Daoy (cell line): ENCODE results near the gene OR52W1. TPM values are rescaled to one million over a fixed set of nuclear protein-coding genes. Genes with fewer than 3 reads are reported as not detected.
"Not testable (repeated sequence)": the region's sequence is repeated elsewhere in the genome, so short reads cannot be mapped to it uniquely, and the experiment has no call there.

Source experiments
- DNase-seq: peaks from one replicate; pipeline ENCODE4 v3.0.0-alpha.2; 2015; ENCODE audit warnings: low read depth
- total RNA-seq: library from RNA; depleted of rRNA; stranded (reverse); fragments of >200 nt; shearing (Covaris generic); gene quantifications from 2 replicates; pipeline ENCODE4 v1.2.3, GENCODE V29; 2014

Gene OR52W1
- total RNA-seq, 1 experiment from 2014 or later, result not detected

GRCh38 chr11:6216501-6216900, 17.5 kb downstream of the OR52W1 start:
- DNase-seq, result no peak

DNA sequence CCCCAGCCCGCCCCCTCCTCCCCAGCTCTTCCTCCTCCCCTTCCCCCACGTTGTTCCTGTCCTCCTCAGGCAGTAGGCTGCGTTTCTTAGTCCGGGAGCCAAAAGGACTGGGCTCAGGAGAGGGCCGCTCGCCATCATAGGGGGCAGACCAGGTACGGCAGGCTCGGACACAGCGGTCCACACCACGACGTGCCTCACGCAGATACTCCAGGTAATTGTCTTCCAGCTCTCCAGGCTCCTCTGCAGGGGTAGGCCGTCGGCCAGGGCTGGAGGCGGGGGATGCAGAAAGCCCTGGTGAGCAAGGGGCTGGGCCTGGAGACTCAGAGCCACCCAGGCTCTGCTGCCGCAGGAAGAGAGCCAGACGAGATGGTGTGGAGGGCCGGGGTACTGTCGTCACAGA, 18.7 kb downstream of the OR52W1 start:
- no peak for DNase-seq

DNA sequence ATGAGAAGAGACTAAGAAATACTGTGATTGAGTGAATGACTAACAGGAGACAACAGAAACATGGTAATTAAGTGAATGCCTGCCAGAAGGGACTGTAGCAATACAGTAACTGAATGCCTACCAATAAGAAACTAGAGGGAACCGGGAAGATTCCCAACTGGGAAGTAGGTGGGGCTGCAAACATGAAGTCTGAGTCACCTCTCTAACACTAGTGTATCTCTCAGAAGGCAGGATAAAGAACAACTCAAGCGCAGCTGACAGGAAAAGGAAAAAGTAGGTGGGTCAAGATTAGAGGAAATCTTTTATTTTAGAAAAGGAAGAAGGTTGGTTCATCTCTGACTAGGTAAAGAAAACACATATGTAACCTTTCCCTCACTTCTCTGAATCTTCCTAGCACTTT, 20.3 kb downstream of the OR52W1 start:
- DNase-seq, result peak; percentile 68

GRCh38 chr11:6223854-6224253, 24.8 kb downstream of the OR52W1 start:
- no peak for DNase-seq

- no peak for DNase-seq
Observed at GRCh38 chr11:6224421-6224820, 25.4 kb downstream of the OR52W1 start.

DNA sequence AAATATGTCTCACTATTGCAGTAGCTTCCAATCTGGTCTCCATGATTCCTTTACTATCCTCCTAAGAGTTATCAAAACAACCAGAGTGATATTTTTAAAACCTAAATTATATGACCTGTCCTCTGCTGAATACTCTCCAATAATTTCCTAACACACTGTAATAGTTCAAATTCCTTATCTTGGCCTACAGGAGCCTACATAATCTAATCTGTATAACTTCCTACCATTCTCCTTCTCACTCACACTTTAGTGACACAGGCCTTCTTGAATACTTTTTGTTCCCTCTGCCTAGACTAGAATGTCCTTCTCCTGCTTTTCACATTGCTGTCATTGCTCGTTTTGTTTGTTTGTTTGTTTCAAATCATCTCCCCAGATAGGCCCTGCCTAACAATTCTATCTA, 26.0 kb downstream of the OR52W1 start:
- no peak for DNase-seq

DNA sequence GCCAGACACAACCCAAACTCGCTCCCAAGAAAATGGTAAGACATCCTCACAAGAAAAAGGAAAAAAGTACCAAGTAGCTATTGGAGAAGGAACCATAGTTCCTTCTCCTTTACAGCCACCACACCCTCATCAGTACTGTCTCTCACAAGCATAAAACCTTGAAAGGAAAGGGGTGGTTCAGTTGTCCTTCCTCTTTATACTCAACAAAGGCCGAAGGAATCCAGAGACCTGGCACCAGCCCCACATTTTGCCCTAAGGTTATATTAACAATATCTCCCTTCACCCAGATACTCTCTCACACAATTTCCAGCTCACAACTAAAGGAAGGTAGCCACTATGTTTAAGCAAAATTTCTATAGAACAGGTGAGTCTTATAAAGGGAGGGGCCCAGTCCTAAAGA, 26.9 kb downstream of the OR52W1 start:
- no peak for DNase-seq

- no peak for DNase-seq
Observed at GRCh38 chr11:6228520-6228919, 29.5 kb downstream of the OR52W1 start.

DNA sequence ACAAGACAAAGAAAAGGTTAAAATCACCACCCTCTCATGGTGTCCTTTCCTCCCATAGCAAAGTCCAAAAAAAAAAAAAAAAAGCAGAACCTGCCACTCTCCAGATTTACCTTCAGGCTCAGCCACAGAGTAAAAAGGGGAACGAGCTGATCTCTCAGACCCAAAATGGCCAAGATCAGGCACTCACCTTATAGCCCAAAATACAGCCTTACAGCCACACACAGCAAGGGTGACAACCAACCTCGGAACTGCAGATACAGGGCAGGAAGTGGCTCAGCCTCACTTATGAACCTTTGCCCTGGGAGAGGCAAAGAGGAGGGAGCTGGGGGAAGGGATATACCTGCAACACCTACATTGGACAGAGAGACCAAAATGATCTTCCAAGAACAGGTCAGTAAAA, 30.9 kb downstream of the OR52W1 start:
- DNase-seq, result no peak

DNA sequence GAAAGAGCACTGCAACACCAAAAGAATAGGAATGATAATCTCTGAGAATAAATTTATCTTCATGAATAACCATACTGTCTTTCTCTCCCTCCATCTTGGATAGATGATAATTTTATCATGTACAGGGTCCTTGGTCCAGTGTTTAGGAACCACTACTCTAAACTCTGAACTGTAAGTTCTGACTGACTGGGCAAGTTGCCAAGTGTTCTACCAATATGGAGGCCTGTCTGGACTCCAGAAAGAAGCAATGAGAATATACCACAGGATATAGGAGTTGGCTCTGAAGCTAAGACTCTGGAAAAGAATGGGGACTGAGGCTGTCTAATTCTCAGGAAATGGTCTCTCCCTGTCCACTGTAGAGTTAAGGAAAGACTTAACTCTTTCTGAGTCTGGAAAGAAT, 33.9 kb downstream of the OR52W1 start:
- DNase-seq, result no peak

DNA sequence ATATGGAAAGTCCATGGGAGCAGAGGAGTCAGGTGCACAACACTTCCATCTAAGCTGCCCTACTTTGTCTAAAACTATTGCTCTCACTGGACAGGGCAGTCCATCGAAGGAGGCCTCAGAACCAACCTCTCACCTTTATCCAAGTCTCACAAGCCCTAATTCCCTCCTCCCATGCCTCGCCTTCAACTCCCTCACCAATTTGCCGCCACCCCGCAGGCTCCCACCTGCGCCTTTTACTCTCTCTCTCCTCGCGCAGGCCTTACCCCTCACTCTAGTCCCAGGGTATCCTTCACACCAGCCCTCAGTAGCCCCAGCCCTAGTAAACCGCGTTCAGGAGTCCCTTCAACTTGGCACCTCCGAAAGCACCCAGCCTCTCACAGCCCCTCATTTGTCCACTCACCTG, 35.0 kb downstream of the OR52W1 start:
- no peak for DNase-seq

- DNase-seq, result peak; percentile 99
Observed at GRCh38 chr11:6234387-6235107, 35.5 kb downstream of the OR52W1 start, which contains the start of gene FHIP1B. TSS of gene FHIP1B (minus strand) at chr11:6234636. CDS start at chr11:6224516, 10,120 bp downstream.

DNA sequence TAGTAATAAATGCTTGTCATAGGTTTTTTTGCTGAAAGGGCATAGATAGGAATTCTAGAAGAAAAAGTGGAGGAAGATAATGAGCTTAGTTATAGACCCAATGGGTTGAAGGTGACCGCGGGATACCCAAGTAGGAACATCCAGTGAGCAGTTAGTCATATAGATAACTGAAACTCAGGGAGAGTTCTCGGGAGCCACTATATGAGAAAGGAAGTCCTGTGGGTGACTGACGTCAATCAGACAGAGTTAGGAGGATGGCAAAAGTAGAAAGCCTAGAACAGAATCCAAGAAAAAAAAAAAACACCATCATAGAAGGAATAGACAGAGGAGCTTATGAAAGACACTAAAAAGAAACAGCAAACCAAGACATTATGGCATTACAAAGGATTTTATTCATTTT, 38.2 kb downstream of the OR52W1 start:
- no peak for DNase-seq

- DNase-seq, result no peak
Observed at GRCh38 chr11:6237761-6238302, 38.8 kb downstream of the OR52W1 start.

DNA sequence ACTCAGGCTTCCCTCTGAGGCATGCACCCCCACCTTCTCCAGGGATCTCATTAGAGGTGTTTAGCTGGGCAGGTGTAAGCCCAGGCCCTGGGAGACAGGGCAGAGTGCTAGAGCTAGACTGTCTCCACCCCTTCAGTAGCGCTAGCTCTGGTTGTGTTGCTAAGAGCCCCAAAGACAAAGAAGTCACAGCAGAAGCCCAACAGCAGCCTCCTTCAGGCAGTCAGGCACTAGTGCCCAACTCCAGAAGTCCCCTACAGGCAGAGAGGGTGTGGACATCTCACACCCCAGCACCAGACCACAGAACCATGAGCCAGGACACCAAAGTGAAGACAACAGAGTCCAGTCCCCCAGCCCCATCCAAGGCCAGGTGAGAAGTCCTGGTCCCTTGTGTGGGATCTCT, 39.9 kb downstream of the OR52W1 start, which contains the start of gene CNGA4:
Gene CNGA4 (plus strand): TSS at position 188 of the 400 bp plus-strand sequence. CDS start 118 bp downstream, at position 306.
- DNase-seq, result no peak

GRCh38 chr11:6240139-6240538, 41.1 kb downstream of the OR52W1 start:
- no peak for DNase-seq

- no peak for DNase-seq
Observed at GRCh38 chr11:6240781-6241180, 41.8 kb downstream of the OR52W1 start.

GRCh38 chr11:6241316-6241715, 42.3 kb downstream of the OR52W1 start:
- no peak for DNase-seq

DNA sequence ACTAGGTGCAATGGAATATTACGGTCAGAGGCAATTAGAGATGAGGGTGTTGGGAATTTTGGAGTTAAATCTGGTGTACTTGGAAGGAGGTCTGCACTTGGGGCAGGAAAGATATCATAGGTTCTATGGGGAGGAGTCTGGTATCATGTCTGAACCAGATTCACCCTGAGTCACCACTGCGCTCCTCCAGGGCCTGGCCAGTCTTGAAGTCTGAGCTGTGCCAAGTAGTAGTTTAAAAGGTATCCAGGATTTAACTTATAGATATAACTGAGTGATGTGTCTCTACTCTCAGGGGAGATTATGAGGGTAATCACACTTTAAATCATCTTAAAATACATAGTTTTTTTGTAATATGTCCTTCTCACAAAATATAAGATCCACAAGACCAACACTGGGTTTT, 46.5 kb downstream of the OR52W1 start:
- DNase-seq, result no peak

GRCh38 chr11:6248248-6248647, 49.2 kb downstream of the OR52W1 start:
- no peak for DNase-seq

DNA sequence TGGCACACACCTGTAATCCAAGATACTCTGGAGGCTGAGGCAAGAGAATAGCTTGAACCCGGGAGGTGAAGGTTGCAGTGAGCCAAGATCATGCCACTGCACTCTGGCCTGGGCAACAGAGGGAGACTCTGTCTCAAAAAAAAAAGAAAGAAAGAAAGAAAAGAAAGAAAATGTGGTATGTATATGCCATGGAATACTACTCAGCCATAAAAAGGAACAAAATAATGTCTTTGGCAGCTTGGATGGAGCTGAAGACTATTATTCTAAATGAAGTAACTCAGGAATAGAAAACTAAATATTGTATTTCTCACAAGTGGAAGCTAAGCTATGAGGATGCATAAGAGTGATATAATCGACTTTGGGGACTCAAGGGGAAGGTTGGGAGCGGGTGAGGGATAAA, 49.9 kb downstream of the OR52W1 start:
- not testable (repeated sequence) for DNase-seq
